Heart right ventricle (tissue), 16 donors: Measurements from ENCODE around the gene RAB8A. TPM values are rescaled to one million over a fixed set of nuclear protein-coding genes. Genes with fewer than 3 reads are reported as not detected.
"Not testable (repeated sequence)": the region's sequence is repeated elsewhere in the genome, so short reads cannot be mapped to it uniquely, and the experiment has no call there.

Experiments
- ATAC-seq, 8 donors: fragments of 200-7000 bp; cut with Tn5 transposase; one replicate each; pipeline ENCODE4 v1.9.1; 2020; ENCODE audit warnings: mild to moderate bottlenecking in 8 of 8, moderate library complexity in 8 of 8, moderate number of reproducible peaks in 1 of 8
- DNase-seq, 2 donors: peaks; one replicate each; pipeline ENCODE4 v3.0.0-alpha.2; 2020
- H3K27ac ChIP-seq, 10 donors: fragments of 200-600 bp; sonication (generic) in 2 of 10; one replicate each; pipeline versions ENCODE4 v1.5.0 to v1.8.0; 2020 to 2022; ENCODE audit warnings: mild to moderate bottlenecking in 3 of 10
- H3K27me3 ChIP-seq, 7 donors: fragments of 200-600 bp; one replicate each; pipeline ENCODE4 v1.8.0; 2021 to 2022; ENCODE audit warnings: mild to moderate bottlenecking in 2 of 7
- H3K36me3 ChIP-seq, 9 donors: fragments of 200-600 bp; sonication (generic) in 1 of 9; one replicate each; pipeline versions ENCODE4 v1.5.0 to v1.8.0; 2020 to 2022; ENCODE audit warnings: mild to moderate bottlenecking in 2 of 9
- H3K4me1 ChIP-seq, 9 donors: fragments of 200-600 bp; sonication (generic) in 1 of 9; one replicate each; pipeline versions ENCODE4 v1.5.0 to v1.8.0; 2020 to 2022; ENCODE audit warnings: mild to moderate bottlenecking in 4 of 9
- H3K4me3 ChIP-seq, 10 donors: fragments of 200-600 bp; sonication (generic) in 2 of 10; one replicate each; pipeline versions ENCODE4 v1.5.0 to v1.8.0; 2020 to 2022; ENCODE audit warnings: mild to moderate bottlenecking in 7 of 10, moderate library complexity in 2 of 10
- H3K9me3 ChIP-seq, 11 donors: fragments of 200-600 bp in 10 of 11; sonication (generic) in 2 of 11; one replicate each; pipeline versions ENCODE4 v1.5.0 to v1.8.0; 2013 to 2022; ENCODE audit warnings: mild to moderate bottlenecking in 2 of 11, control low read depth in 1 of 11, moderate library complexity in 1 of 11
- WGBS, 2 donors: extraction: QIAGEN DNeasy Blood & Tissue Kit; methylation state at CpG; one replicate each; pipeline ENCODE4 v1.1.7; 2013; ENCODE audit warnings: inconsistent platforms in 1 of 2; 5-methylcytosine and 5-hydroxymethylcytosine counted together
- intact Hi-C, 10 donors: fragments of 100-400 bp; cut with DNase I; formaldehyde crosslinking; loops; one replicate each; pipeline versions ENCODE4 v1.11.1 to v1.14.2; 2022
- polyA plus RNA-seq, 2 donors: library from polyadenylated mRNA; stranded (reverse); fragments of 200-250 nt; gene quantifications; one replicate each; pipeline ENCODE4 v1.2.3, GENCODE V29; 2013
- total RNA-seq, 10 donors: library from RNA; stranded (reverse); fragmentation: NEBNext Ultra II Directional in 3 of 10; extraction: Animal tissue kit (Norgen Biotek cat#: 25700) in 3 of 10; gene quantifications; one replicate each; pipeline versions ENCODE4 v1.2.1 to v1.2.4, GENCODE V29; 2021 to 2023
- TF ChIP-seq, protein P1 (sequence below), 9 donors: fragments of 200-600 bp; sonication (generic) in 2 of 9; IDR thresholded peaks; one replicate each; pipeline versions ENCODE4 v1.5.0 to v1.8.0; 2021 to 2022; ENCODE audit warnings: antibody characterized with exemption in 9 of 9, mild to moderate bottlenecking in 5 of 9, moderate library complexity in 1 of 9
- donor health status: Arrhythmogenic right ventricular cardiomyopathy.
- donor health status: ischemic (EF 13 %, LVEDD 7.1; RV severe dilation, severe dysfunction).
- donor health status: healthy with polysubstance abuse.
- donor health status: DM: no; HTN: yes; CAD: no.
- donor health status: DM: no; HTN: no; CAD: no.
- donor health status: ischemic (EF 25% LVEDD 6.9; RV normal size, moderate dysfunction).
- donor health status: ischemic (EF 25% LVEDD 5.7; RV mildly dilated, moderate dysfunction).
- donor health status: healthy.
- donor health status: DM: yes; HTN: yes; CAD: no.
- donor health status: Ischemic cardiomyopathy.
- donor health status: ischemic (EF 35%, LVEDD 5.7; RV mildly dilated, moderate dysfunction).
- donor health status: nonischemic (EF 11% LVEDD 7.7; RV severe dilation, severe dysfunction).
- donor health status: DM: yes; HTN: yes; CAD: no.
- donor health status: PGD.
- donor health status: ischemic (EF 29% LVEDD 5.4; RV normal size, mild dysfunction).
- donor health status: nonischemic (EF 23%, LVEDD 6.1; RV moderate dilation, normal function).

RAB8A gene
- total and polyA plus RNA-seq, 12 donors: 12.1 to 47.4 (median 19.5) TPM

DNA sequence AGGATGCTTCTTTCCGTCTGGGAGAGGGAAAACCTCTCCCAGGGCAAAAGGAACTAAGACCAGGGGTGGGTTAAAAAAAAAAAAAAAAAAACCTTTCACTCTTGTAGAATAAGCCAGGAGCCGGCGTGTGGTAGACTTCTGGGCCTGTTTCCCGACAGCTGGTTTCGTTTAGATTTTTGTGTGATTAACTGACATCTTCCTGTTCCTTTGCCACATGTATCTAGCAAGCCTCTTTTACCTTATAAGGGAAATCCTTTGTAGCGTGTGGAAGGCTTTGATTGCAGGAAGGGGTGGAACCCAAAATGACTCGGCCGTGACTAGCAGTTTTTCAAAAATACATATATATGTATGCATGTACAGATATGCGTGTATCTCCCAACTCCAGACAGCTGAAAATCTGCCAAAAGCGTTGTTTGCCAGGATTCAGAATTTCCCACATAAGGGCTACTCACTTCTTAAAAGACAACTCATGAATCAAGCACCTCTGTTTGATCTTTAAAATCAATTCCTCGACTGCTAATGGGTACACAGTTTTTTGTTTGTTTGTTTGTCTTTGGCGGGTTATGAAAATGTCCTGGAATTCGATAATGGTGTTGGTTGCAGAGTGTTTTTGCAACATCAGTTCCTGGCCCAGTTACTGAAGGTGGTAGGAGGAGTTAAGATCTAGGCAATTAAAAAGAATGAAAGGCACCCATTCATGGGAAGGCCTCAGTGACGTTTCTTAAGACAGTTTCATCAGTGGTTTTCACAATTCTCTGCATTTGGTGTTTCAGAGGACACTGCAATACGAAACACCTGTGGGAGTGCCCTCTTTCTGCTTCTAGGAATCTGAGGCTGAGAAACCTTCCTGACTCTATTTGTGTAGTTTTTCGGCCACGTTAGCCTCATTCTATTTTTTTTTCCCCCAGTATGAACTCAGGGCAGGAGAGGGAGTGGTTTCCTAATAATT lies 32.7 kb upstream of the RAB8A start:
- intact Hi-C loops: loop anchor here in 3 of 10 donors (5.0 kb wide), 2 partner anchors 33 to 242 kb away; partner anchors contain the start of gene RAB8A (in 2 of the 3)
- H3K4me1 ChIP-seq: peaks cover 0 to 83% (median 38%) of the 10 kb centered on the region in 9 donors
- TF ChIP-seq, protein P1, sequence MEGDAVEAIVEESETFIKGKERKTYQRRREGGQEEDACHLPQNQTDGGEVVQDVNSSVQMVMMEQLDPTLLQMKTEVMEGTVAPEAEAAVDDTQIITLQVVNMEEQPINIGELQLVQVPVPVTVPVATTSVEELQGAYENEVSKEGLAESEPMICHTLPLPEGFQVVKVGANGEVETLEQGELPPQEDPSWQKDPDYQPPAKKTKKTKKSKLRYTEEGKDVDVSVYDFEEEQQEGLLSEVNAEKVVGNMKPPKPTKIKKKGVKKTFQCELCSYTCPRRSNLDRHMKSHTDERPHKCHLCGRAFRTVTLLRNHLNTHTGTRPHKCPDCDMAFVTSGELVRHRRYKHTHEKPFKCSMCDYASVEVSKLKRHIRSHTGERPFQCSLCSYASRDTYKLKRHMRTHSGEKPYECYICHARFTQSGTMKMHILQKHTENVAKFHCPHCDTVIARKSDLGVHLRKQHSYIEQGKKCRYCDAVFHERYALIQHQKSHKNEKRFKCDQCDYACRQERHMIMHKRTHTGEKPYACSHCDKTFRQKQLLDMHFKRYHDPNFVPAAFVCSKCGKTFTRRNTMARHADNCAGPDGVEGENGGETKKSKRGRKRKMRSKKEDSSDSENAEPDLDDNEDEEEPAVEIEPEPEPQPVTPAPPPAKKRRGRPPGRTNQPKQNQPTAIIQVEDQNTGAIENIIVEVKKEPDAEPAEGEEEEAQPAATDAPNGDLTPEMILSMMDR (IDR thresholded peaks at IDR 0.05): no peak

DNA sequence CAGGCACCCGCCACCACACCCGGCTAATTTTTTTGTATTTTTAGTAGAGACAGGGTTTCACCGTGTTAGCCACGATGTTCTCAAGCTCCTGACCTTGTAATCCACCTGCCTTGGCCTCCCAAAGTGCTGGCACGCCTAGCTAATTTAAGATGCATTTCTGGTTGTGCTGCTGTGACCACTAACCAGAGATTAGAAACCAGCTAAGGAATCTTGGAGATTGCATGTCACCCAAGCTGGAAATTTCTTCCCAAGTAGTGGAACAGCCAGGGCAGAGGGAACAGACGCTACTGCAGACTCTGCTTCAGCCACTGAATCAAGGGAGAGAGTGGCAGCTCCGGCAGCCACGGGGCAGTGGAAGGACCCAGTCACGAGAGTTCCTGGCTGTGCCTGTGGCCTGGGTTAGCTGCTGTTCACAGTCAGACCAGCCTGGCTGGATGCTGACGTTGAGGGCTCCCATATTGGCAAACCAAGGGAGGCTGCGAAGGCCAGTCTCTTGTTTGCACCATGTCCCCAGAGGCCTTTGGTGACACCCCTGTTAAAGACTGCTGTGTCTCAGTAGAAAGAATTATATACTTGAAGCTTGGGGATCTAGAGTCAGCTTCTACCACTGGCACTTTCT lies 27.5 kb upstream of the RAB8A start:
- no peak overlapping the region for H3K4me3 ChIP-seq
- H3K27me3 ChIP-seq: no peaks in the 10 kb centered on the region
- H3K36me3 ChIP-seq: peaks cover 3 to 94% (median 55%) of the 10 kb centered on the region in 9 donors
- H3K27ac ChIP-seq: no peak overlapping the region
- intact Hi-C loops: no loop called here
- no peak for ATAC-seq
- H3K4me1 ChIP-seq: peaks cover 0 to 91% (median 42%) of the 10 kb centered on the region in 9 donors
- 92 to 94% methylated on average over 11 of the region's 11 CpGs for WGBS, 2 donors
- no peaks in the 10 kb centered on the region for H3K9me3 ChIP-seq
- TF ChIP-seq, protein P1 (IDR thresholded peaks at IDR 0.05): no peak
- DNase-seq: no peak

More for the DNA sequence above, 32.7 kb upstream of the RAB8A start:
- Histone ChIP-seq H3K27me3 (peaks cover 0 to 4% (median 0%) of the 10 kb centered on the region in 7 donors), H3K27ac (peak overlapping the region; percentile 99 to 100 (median 100)), H3K9me3 (no peaks in the 10 kb centered on the region), H3K36me3 (peaks cover 0 to 57% (median 20%) of the 10 kb centered on the region in 9 donors), H3K4me3 (peak overlapping the region in 9 of 10 donors; percentile 73 to 100 (median 95))
- WGBS, 2 donors: 30 to 39% methylated on average over 17 of the region's 17 CpGs
- ATAC-seq: peak; percentile 38 to 72 (median 56)
- peak in 1 of 2 donors; percentile 86 for DNase-seq

DNA sequence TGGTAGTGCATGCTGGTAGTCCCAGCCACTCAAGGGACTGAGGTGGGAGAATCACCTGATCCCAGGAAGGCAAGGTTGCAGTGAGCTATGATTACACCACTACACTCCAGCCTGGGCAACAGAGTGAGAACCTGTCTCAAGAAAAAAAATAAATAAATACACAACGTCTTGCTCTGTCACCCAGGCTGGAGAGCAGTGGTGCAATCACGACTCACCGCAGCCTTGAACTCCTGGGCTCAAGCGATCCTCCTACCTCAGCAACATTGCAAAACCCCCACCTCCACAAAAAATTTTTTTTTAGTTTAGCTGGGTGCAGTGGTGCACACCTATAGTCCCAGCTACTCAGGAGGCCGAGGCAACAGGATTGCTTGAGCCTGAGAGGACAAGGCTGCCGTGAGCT lies 26.6 kb upstream of the RAB8A start:
- Histone ChIP-seq H3K4me3 (no peak overlapping the region), H3K36me3 (peaks cover 3 to 100% (median 62%) of the 10 kb centered on the region in 9 donors), H3K9me3 (no peaks in the 10 kb centered on the region), H3K27ac (peak overlapping the region in 1 of 10 donors; percentile 66), H3K27me3 (no peaks in the 10 kb centered on the region), H3K4me1 (peaks cover 0 to 82% (median 33%) of the 10 kb centered on the region in 9 donors)
- intact Hi-C loops: no loop called here
- ATAC-seq: no peak
- DNase-seq: no peak
- WGBS, 2 donors: 79 to 85% methylated on average over 6 of the region's 6 CpGs
- TF ChIP-seq, protein P1 (IDR thresholded peaks at IDR 0.05): no peak

GRCh38 chr19:16087404-16087803 lies 24.3 kb upstream of the RAB8A start:
- DNase-seq, H3K9me3 ChIP-seq, ATAC-seq, H3K4me3 ChIP-seq, H3K27me3 ChIP-seq, intact Hi-C loops: not testable (repeated sequence)
- peak overlapping the region in 2 of 10 donors; percentile 67 to 74 for H3K27ac ChIP-seq
- 89 to 90% methylated on average over 11 of the region's 11 CpGs for WGBS, 2 donors
- peaks cover 3 to 100% (median 71%) of the 10 kb centered on the region in 9 donors for H3K36me3 ChIP-seq
- H3K4me1 ChIP-seq: peaks cover 0 to 59% (median 25%) of the 10 kb centered on the region in 9 donors
